Measurements from ENCODE around the gene NUDT1. TPM values are rescaled to one million over a fixed set of nuclear protein-coding genes. Genes with fewer than 3 reads are reported as not detected.

NUDT1 gene
- total RNA-seq, 2 experiments from 2014 or later: 12.8 to 13.0 TPM

DNA sequence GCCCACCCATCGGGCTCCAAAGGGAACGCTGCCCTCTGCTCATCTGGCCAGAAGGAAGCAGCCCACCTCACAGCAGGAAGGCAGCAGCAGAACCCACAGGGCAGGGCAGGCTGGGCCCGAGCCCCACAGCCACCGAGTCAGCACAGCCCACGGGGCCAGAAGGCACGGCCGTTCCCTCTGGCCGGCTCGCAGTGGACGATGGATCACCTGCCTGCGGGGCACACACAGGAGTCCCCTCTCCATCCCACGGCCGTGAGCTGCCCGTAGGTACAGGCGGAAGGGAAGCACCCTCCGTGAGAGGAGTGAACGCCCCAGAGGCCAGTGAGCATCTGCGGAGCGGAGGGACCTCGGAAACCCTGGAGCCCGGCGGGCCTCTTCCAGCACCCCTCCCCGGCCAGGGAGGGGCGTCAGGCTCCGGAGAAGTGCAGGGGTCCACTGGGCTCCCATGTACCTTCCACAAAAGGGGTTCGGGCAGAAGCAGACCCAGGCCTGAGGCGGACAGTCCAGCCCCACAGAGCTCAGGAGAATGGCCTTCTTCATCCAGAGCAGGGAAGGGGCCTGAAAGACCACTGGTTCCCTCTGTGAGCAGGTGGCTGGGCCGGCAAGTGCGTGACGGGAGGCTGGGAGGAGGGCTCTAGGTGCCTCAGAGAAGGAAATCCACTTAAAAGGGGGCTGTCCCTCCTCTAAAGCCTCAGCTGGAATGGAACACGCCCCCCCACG is 11.7 kb downstream of the NUDT1 start:
- Histone ChIP-seq H3K27me3 (ENCODE audit: control insufficient read depth in 1 of 2, insufficient read depth in 2 of 2, low read length in 2 of 2) (no peaks in the 10 kb centered on the region), H3K4me1 (ENCODE audit: insufficient read depth, low read length) (peaks cover 19% of the 10 kb centered on the region), H3K9me3 (ENCODE audit: control insufficient read depth in 1 of 2, insufficient read depth in 1 of 2, low read length in 2 of 2) (peaks cover 0 to 4% of the 10 kb centered on the region in 2 experiments), H3K4me3 (ENCODE audit: low read length) (no peak overlapping the region), H3K36me3 (ENCODE audit: insufficient read depth, low read length) (no peaks in the 10 kb centered on the region), H3K27ac (ENCODE audit: low read depth in 1 of 2, low read length in 2 of 2) (no peak overlapping the region)
- DNase-seq (no peak), ATAC-seq (ENCODE audit: poor library complexity) (no peak)
- Mint-ChIP-seq H3K36me3 (ENCODE audit: low read depth) (peaks cover 4% of the 10 kb centered on the region), H3K9me3 (no peaks in the 10 kb centered on the region), H3K4me1 (ENCODE audit: low read depth) (peaks cover 12% of the 10 kb centered on the region), H3K27me3 (no peaks in the 10 kb centered on the region), H3K27ac (no peak overlapping the region), H3K4me3 (no peak overlapping the region)
- TF ChIP-seq, protein P1, sequence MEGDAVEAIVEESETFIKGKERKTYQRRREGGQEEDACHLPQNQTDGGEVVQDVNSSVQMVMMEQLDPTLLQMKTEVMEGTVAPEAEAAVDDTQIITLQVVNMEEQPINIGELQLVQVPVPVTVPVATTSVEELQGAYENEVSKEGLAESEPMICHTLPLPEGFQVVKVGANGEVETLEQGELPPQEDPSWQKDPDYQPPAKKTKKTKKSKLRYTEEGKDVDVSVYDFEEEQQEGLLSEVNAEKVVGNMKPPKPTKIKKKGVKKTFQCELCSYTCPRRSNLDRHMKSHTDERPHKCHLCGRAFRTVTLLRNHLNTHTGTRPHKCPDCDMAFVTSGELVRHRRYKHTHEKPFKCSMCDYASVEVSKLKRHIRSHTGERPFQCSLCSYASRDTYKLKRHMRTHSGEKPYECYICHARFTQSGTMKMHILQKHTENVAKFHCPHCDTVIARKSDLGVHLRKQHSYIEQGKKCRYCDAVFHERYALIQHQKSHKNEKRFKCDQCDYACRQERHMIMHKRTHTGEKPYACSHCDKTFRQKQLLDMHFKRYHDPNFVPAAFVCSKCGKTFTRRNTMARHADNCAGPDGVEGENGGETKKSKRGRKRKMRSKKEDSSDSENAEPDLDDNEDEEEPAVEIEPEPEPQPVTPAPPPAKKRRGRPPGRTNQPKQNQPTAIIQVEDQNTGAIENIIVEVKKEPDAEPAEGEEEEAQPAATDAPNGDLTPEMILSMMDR (IDR thresholded peaks at IDR 0.05): no peak
- ChIA-PET POLR2A (no interaction called here), CTCF (no interaction called here)
- intact Hi-C loops (cut with DNase I, micrococcal nuclease): no loop called here

DNA sequence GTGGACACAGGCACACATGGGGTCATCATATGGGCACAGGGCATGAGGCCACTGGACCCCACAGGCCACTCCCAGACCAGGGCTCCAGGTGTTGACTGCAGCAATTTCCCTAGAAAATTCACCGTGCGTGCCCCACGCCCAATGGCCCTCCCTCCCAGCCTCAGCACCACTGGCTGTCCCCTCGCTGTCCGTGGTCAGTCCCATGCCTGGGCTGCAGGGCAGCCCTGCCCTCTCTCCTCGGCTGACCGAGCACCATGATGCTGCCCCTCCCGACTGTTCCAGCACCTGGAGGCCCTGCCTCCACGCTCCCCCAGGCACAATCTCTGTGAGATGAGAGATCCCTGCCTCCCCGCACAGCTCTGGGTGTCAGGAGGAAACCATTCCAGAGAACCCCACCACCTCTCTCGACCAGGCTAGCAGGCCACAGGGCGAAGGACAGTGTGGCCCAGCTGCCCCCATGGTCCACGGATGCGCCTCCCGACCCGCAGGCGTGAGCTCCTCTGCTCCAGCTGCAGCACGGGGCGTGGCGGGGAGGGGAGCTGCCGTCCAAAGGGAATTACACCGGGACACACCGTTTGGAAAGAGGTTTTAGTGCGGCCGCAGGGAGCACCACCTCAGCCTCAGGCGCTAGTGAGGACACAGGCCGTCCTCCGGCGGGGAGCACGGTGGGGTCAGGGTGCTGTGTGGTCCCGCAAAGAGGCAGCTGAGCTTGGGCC is 12.6 kb downstream of the NUDT1 start:
- TF ChIP-seq, protein P1 (IDR thresholded peaks at IDR 0.05): no peak
- ATAC-seq (ENCODE audit: poor library complexity): no peak
- H3K27me3 Mint-ChIP-seq: no peaks in the 10 kb centered on the region
- ChIA-PET POLR2A (no interaction called here), CTCF (no interaction called here)
- Histone ChIP-seq H3K9me3 (ENCODE audit: control insufficient read depth in 1 of 2, insufficient read depth in 1 of 2, low read length in 2 of 2) (peaks cover 0 to 4% of the 10 kb centered on the region in 2 experiments), H3K27me3 (ENCODE audit: control insufficient read depth in 1 of 2, insufficient read depth in 2 of 2, low read length in 2 of 2) (no peaks in the 10 kb centered on the region), H3K36me3 (ENCODE audit: insufficient read depth, low read length) (no peaks in the 10 kb centered on the region), H3K27ac (ENCODE audit: low read depth in 1 of 2, low read length in 2 of 2) (no peak overlapping the region), H3K4me3 (ENCODE audit: low read length) (no peak overlapping the region), H3K4me1 (ENCODE audit: insufficient read depth, low read length) (peaks cover 11% of the 10 kb centered on the region)
- H3K4me3 Mint-ChIP-seq: no peak overlapping the region
- DNase-seq: no peak
- peaks cover 5% of the 10 kb centered on the region for H3K4me1 Mint-ChIP-seq (ENCODE audit: low read depth)
- H3K36me3 Mint-ChIP-seq (ENCODE audit: low read depth): peaks cover 4% of the 10 kb centered on the region
- intact Hi-C loops (cut with DNase I, micrococcal nuclease): no loop called here
- H3K9me3 Mint-ChIP-seq: no peaks in the 10 kb centered on the region
- no peak overlapping the region for H3K27ac Mint-ChIP-seq

DNA sequence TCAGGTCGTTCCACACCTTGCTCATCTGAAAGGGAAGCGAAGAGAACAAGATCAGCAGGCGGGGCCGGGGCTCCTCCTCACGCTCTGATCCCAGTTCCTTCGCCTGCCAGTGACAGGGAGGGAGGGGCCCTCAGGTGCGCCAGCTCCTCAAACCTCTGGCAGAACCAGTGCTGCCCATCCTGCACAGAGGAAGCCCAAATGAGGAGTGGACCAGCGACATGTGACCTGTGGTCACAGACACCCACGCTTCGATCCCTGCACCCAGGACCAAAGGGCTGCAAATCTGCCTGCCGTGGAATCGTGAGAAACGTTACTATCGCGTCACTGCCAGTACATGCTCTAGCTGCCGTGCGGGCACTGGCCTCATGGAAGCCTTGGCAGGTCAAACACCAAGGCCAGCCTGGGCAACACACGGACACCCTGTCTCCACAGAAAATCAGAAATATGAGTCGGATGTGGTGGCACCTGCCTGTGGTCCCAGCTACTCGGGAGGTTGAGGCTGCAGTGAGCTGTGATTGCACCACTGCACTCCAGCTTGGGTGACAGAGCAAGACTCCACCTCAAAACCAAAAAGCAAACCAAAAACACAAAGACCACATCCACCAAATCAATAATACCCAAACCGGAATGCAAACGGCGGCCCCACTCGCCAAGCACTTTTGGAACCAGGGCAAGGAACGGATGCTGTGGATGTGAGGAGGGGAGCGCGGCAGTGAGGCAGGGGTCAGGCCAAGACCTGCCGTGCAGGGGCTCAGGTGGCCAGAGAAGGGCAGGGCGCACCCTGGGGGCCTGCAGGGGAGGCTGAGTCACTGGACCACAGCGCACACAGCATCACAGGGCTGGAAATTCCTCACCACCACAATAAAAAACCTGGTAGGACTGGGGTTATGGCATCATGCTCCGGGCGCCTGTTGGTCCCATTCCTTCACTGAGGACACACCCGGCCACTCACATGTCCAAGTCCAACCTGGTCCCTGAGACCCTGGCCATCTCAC is 13.4 kb downstream of the NUDT1 start:
- peaks cover 9% of the 10 kb centered on the region for H3K4me1 ChIP-seq (ENCODE audit: insufficient read depth, low read length)
- TF ChIP-seq, protein P1 (IDR thresholded peaks at IDR 0.05): no peak
- Mint-ChIP-seq H3K4me3 (no peak overlapping the region), H3K36me3 (ENCODE audit: low read depth) (peaks cover 4% of the 10 kb centered on the region), H3K27me3 (no peaks in the 10 kb centered on the region), H3K9me3 (no peaks in the 10 kb centered on the region), H3K27ac (no peak overlapping the region), H3K4me1 (ENCODE audit: low read depth) (peaks cover 5% of the 10 kb centered on the region)
- H3K4me3 ChIP-seq (ENCODE audit: low read length): no peak overlapping the region
- H3K27ac ChIP-seq (ENCODE audit: low read depth in 1 of 2, low read length in 2 of 2): no peak overlapping the region
- H3K36me3 ChIP-seq (ENCODE audit: insufficient read depth, low read length): no peaks in the 10 kb centered on the region
- ChIA-PET CTCF (no interaction called here), POLR2A (no interaction called here)
- ATAC-seq (ENCODE audit: poor library complexity) (no peak), DNase-seq (no peak)
- peaks cover 0 to 4% of the 10 kb centered on the region in 2 experiments for H3K9me3 ChIP-seq (ENCODE audit: control insufficient read depth in 1 of 2, insufficient read depth in 1 of 2, low read length in 2 of 2)
- intact Hi-C loops (cut with DNase I, micrococcal nuclease): no loop called here
- no peaks in the 10 kb centered on the region for H3K27me3 ChIP-seq (ENCODE audit: control insufficient read depth in 1 of 2, insufficient read depth in 2 of 2, low read length in 2 of 2)
